T-cell (primary cell): ENCODE results near the gene CTBP2. TPM values are rescaled to one million over a fixed set of nuclear protein-coding genes. Genes with fewer than 3 reads are reported as not detected.

Experiments
- ATAC-seq, 4 experiments: fragments of 200-7000 bp in 3 of 4; fragments of 150-1000 bp in 1 of 4; cut with Tn5 transposase; replicated peaks in 1 of 4; 1 replicate in 3 of 4; 2 replicates in 1 of 4; pipeline ENCODE4 v1.10.0; 2021; ENCODE audit warnings: moderate library complexity in 3 of 4, mild to moderate bottlenecking in 2 of 4, moderate number of reproducible peaks in 1 of 4
- CTCF ChIA-PET, 2 donors: fragments of 300-600 bp; sonication (Branson Sonifier 250); formaldehyde crosslinking; loops; one replicate each; lab custom pipeline; 2022; ENCODE audit warnings: antibody characterized with exemption in 2 of 2; lab: Charles Lee
- POLR2A ChIA-PET, 2 donors: fragments of 300-600 bp; sonication (Branson Sonifier 250); formaldehyde crosslinking; loops; one replicate each; lab custom pipeline; 2022; ENCODE audit warnings: antibody characterized with exemption in 2 of 2; lab: Charles Lee
- DNase-seq, 35 experiments: peaks; one replicate each; pipeline versions ENCODE4 v3.0.0 to v3.0.0-alpha.2; 2013 to 2023
- H3K27ac ChIP-seq: one replicate; pipeline ENCODE4 v1.5.1; 2013; ENCODE audit warnings: low read length
- H3K27me3 ChIP-seq, 2 experiments: replicated peaks in 1 of 2; 1 replicate in 1 of 2; 2 replicates in 1 of 2; pipeline versions ENCODE4 v1.6.1 to v1.7.0; 2013; ENCODE audit warnings: low read length in 1 of 2, mixed read lengths in 1 of 2; ENCODE audit not compliant: control insufficient read depth in 2 of 2, insufficient read depth in 2 of 2; ENCODE audit errors: extremely low read depth in 1 of 2
- H3K36me3 ChIP-seq, 2 donors: 1 replicate in 1 of 2; 2 replicates in 1 of 2; pipeline versions ENCODE4 v1.6.1 to v1.7.0; 2013; ENCODE audit warnings: low read length in 1 of 2; ENCODE audit not compliant: control insufficient read depth in 2 of 2, insufficient read depth in 1 of 2; ENCODE audit errors: extremely low read depth in 1 of 2
- H3K4me1 ChIP-seq, 2 experiments: 1 replicate in 1 of 2; 2 replicates in 1 of 2; pipeline versions ENCODE4 v1.6.1 to v1.7.0; 2013; ENCODE audit warnings: low read length in 2 of 2, mixed read lengths in 1 of 2; ENCODE audit not compliant: insufficient read depth in 2 of 2, control insufficient read depth in 1 of 2; ENCODE audit errors: extremely low read depth in 1 of 2
- H3K4me3 ChIP-seq, 2 donors: 1 replicate in 1 of 2; 2 replicates in 1 of 2; pipeline versions ENCODE4 v1.5.1 to v1.7.0; 2013; ENCODE audit warnings: mild to moderate bottlenecking in 2 of 2, low read length in 1 of 2, moderate library complexity in 1 of 2; ENCODE audit not compliant: control insufficient read depth in 1 of 2; ENCODE audit errors: extremely low read depth in 1 of 2
- H3K9me3 ChIP-seq: 2 replicates; pipeline ENCODE4 v1.7.0; 2013
- H3K27ac Mint-ChIP-seq, 2 donors: one replicate each; pipeline ENCODE4 v1.8.0; 2020 to 2021; ENCODE audit warnings: mild to moderate bottlenecking in 2 of 2, mixed read lengths in 2 of 2
- H3K27me3 Mint-ChIP-seq, 2 donors: one replicate each; pipeline ENCODE4 v1.8.0; 2021 to 2022; ENCODE audit warnings: mixed read lengths in 2 of 2
- H3K36me3 Mint-ChIP-seq: one replicate; pipeline ENCODE4 v1.8.0; 2021; ENCODE audit warnings: mixed read lengths
- H3K4me1 Mint-ChIP-seq, 3 donors: one replicate each; pipeline ENCODE4 v1.8.0; 2020 to 2022; ENCODE audit warnings: mixed read lengths in 3 of 3, mild to moderate bottlenecking in 1 of 3
- H3K4me3 Mint-ChIP-seq, 3 donors: one replicate each; pipeline ENCODE4 v1.8.0; 2020 to 2022; ENCODE audit warnings: mild to moderate bottlenecking in 3 of 3, mixed read lengths in 3 of 3, moderate library complexity in 3 of 3
- H3K9me3 Mint-ChIP-seq, 3 donors: one replicate each; pipeline ENCODE4 v1.8.0; 2020 to 2022; ENCODE audit warnings: mixed read lengths in 3 of 3
- WGBS: methylation state at CpG from one replicate; pipeline ENCODE4 v1.1.5; 2013; ENCODE audit warnings: missing lambda C conversion rate; ENCODE audit not compliant: insufficient coverage; 5-methylcytosine and 5-hydroxymethylcytosine counted together
- total RNA-seq, 35 experiments: library from RNA in 6 of 35; stranded (reverse) in 6 of 35; fragments of 120-200 nt in 1 of 35; gene quantifications; one replicate each; pipeline versions ENCODE4 v1.2.1 to v1.2.4 and lab custom pipeline; 2013 to 2026

The CTBP2 gene
- total RNA-seq, 5 donors from 2014 or later (not counting 1 experiment from before 2014, with no cell fraction given): 1.1 to 5.8 (median 3.1) TPM

GRCh38 chr10:125030567-125031197 is 129.7 kb downstream of the CTBP2 start:
- ATAC-seq (no peak), DNase-seq (no peak)
- H3K4me3 ChIP-seq: no peak overlapping the region
- no peaks in the 10 kb centered on the region for H3K9me3 Mint-ChIP-seq
- H3K27me3 ChIP-seq: peaks cover 0 to 19% of the 10 kb centered on the region in 2 experiments
- H3K4me1 ChIP-seq: no peaks in the 10 kb centered on the region
- H3K27ac Mint-ChIP-seq: no peak overlapping the region
- H3K9me3 ChIP-seq: no peaks in the 10 kb centered on the region
- WGBS: 67% methylated on average over 7 of the region's 10 CpGs
- no peaks in the 10 kb centered on the region for H3K36me3 ChIP-seq
- POLR2A ChIA-PET: no interaction called here
- H3K4me1 Mint-ChIP-seq: no peaks in the 10 kb centered on the region
- CTCF ChIA-PET: no interaction called here
- H3K4me3 Mint-ChIP-seq: no peak overlapping the region
- H3K27ac ChIP-seq: no peak overlapping the region
- no peaks in the 10 kb centered on the region for H3K36me3 Mint-ChIP-seq
- H3K27me3 Mint-ChIP-seq: peaks cover 8 to 10% of the 10 kb centered on the region in 2 donors

- Histone ChIP-seq H3K27ac (no peak overlapping the region), H3K4me1 (no peaks in the 10 kb centered on the region), H3K27me3 (peaks cover 0 to 19% of the 10 kb centered on the region in 2 experiments), H3K9me3 (no peaks in the 10 kb centered on the region), H3K36me3 (no peaks in the 10 kb centered on the region), H3K4me3 (no peak overlapping the region)
- H3K27me3 Mint-ChIP-seq: peaks cover 4 to 10% of the 10 kb centered on the region in 2 donors
- POLR2A ChIA-PET: interaction anchor here in 1 of 2 donors (0.6 kb wide), 1 partner anchor 316 kb away, joined by 3 read pairs; no protein-coding TSS in a partner anchor
- H3K4me1 Mint-ChIP-seq: no peaks in the 10 kb centered on the region
- H3K4me3 Mint-ChIP-seq: no peak overlapping the region
- no peaks in the 10 kb centered on the region for H3K36me3 Mint-ChIP-seq
- WGBS: 100% methylated on average over 3 of the region's 7 CpGs
- ATAC-seq (no peak), DNase-seq (no peak)
- CTCF ChIA-PET: no interaction called here
- H3K9me3 Mint-ChIP-seq: no peaks in the 10 kb centered on the region
- no peak overlapping the region for H3K27ac Mint-ChIP-seq
These were observed 130.7 kb downstream of the CTBP2 start for GRCh38 chr10:125029584-125030242.

GRCh38 chr10:125027871-125028869 is 132.2 kb downstream of the CTBP2 start:
- ChIA-PET CTCF (no interaction called here), POLR2A (no interaction called here)
- WGBS: 86% methylated on average over 12 of the region's 17 CpGs

GRCh38 chr10:125026974-125027735 is 133.2 kb downstream of the CTBP2 start:
- no peaks in the 10 kb centered on the region for H3K36me3 ChIP-seq
- H3K4me3 Mint-ChIP-seq: no peak overlapping the region
- DNase-seq (no peak), ATAC-seq (no peak)
- no peaks in the 10 kb centered on the region for H3K9me3 ChIP-seq
- H3K27ac ChIP-seq: no peak overlapping the region
- 88% methylated on average over 38 of the region's 40 CpGs for WGBS
- no peaks in the 10 kb centered on the region for H3K4me1 ChIP-seq
- ChIA-PET POLR2A (no interaction called here), CTCF (no interaction called here)
- H3K36me3 Mint-ChIP-seq: no peaks in the 10 kb centered on the region
- no peaks in the 10 kb centered on the region for H3K9me3 Mint-ChIP-seq
- H3K4me1 Mint-ChIP-seq: no peaks in the 10 kb centered on the region
- H3K4me3 ChIP-seq: no peak overlapping the region
- H3K27ac Mint-ChIP-seq: no peak overlapping the region
- peaks cover 1 to 7% of the 10 kb centered on the region in 2 donors for H3K27me3 Mint-ChIP-seq
- H3K27me3 ChIP-seq: peaks cover 0 to 10% of the 10 kb centered on the region in 2 experiments

More at GRCh38 chr10:125027871-125028869, 132.2 kb downstream of the CTBP2 start:
- Mint-ChIP-seq H3K27me3 (peaks cover 4 to 10% of the 10 kb centered on the region in 2 donors), H3K9me3 (no peaks in the 10 kb centered on the region), H3K36me3 (no peaks in the 10 kb centered on the region), H3K4me1 (no peaks in the 10 kb centered on the region), H3K27ac (no peak overlapping the region), H3K4me3 (no peak overlapping the region)
- DNase-seq: no peak
- H3K27me3 ChIP-seq: peaks cover 0 to 18% of the 10 kb centered on the region in 2 experiments
- no peaks in the 10 kb centered on the region for H3K4me1 ChIP-seq
- H3K4me3 ChIP-seq: no peak overlapping the region
- no peak overlapping the region for H3K27ac ChIP-seq
- H3K36me3 ChIP-seq: no peaks in the 10 kb centered on the region
- no peak for ATAC-seq
- no peaks in the 10 kb centered on the region for H3K9me3 ChIP-seq

- no peak overlapping the region for H3K4me3 ChIP-seq
- H3K27ac ChIP-seq: no peak overlapping the region
- H3K36me3 ChIP-seq: no peaks in the 10 kb centered on the region
- 90% methylated on average over 49 of the region's 51 CpGs for WGBS
- H3K36me3 Mint-ChIP-seq: no peaks in the 10 kb centered on the region
- H3K27me3 Mint-ChIP-seq: no peaks in the 10 kb centered on the region
- ChIA-PET POLR2A (no interaction called here), CTCF (no interaction called here)
- no peak for DNase-seq
- no peaks in the 10 kb centered on the region for H3K9me3 Mint-ChIP-seq
- H3K9me3 ChIP-seq: no peaks in the 10 kb centered on the region
- no peaks in the 10 kb centered on the region for H3K4me1 Mint-ChIP-seq
- ATAC-seq: no peak
- H3K27ac Mint-ChIP-seq: no peak overlapping the region
- H3K27me3 ChIP-seq: peaks cover 0 to 10% of the 10 kb centered on the region in 2 experiments
- H3K4me3 Mint-ChIP-seq: no peak overlapping the region
- no peaks in the 10 kb centered on the region for H3K4me1 ChIP-seq
These were observed 134.1 kb downstream of the CTBP2 start for GRCh38 chr10:125026036-125026931.
